Activated CD4-positive, alpha-beta T cell treated with anti-CD3 and anti-CD28 coated beads, Interleukin-2, amount 50 U/mL, for 48 hours (primary cell): Measurements from ENCODE around the gene SRSF2.
"Not testable (repeated sequence)": the region's sequence is repeated elsewhere in the genome, so short reads cannot be mapped to it uniquely, and the experiment has no call there.

ENCODE experiments used
- DNase-seq, 2 experiments: peaks; one replicate each; pipeline ENCODE4 v3.0.0-alpha.2; 2020

Gene SRSF2

GRCh38 chr17:76700270-76700616, 36.9 kb downstream of the SRSF2 start:
- no peak for DNase-seq

- DNase-seq: not testable (repeated sequence)
Measured at GRCh38 chr17:76698466-76698977, 38.6 kb downstream of the SRSF2 start.

- no peak for DNase-seq
Measured at GRCh38 chr17:76697702-76698465, 39.2 kb downstream of the SRSF2 start.

- DNase-seq: no peak
Measured at GRCh38 chr17:76696763-76697701, 40.1 kb downstream of the SRSF2 start.

GRCh38 chr17:76695059-76695831, 41.9 kb downstream of the SRSF2 start:
- DNase-seq: no peak

- no peak for DNase-seq
Measured at GRCh38 chr17:76691379-76692191, 45.5 kb downstream of the SRSF2 start.

- DNase-seq: no peak
Measured at GRCh38 chr17:76690596-76691280, 46.4 kb downstream of the SRSF2 start.

GRCh38 chr17:76689859-76690258, 47.3 kb downstream of the SRSF2 start:
- no peak for DNase-seq

GRCh38 chr17:76688165-76688622, 48.9 kb downstream of the SRSF2 start:
- no peak for DNase-seq

GRCh38 chr17:76687298-76688164, 49.6 kb downstream of the SRSF2 start:
- no peak for DNase-seq

- DNase-seq: no peak
Measured at GRCh38 chr17:76686538-76687297, 50.4 kb downstream of the SRSF2 start.

GRCh38 chr17:76685846-76686245, 51.3 kb downstream of the SRSF2 start:
- no peak for DNase-seq

GRCh38 chr17:76685366-76685765, 51.8 kb downstream of the SRSF2 start:
- no peak for DNase-seq

GRCh38 chr17:76684756-76685155, 52.4 kb downstream of the SRSF2 start:
- no peak for DNase-seq
